ENCODE data around the gene TMEM151B.

- TF ChIP-seq TCF7L2 (IDR thresholded peaks at IDR 0.05; ENCODE audit: borderline replicate concordance, extremely low read depth, insufficient read depth, insufficient read length), result no peak
- TF ChIP-seq, protein P1, sequence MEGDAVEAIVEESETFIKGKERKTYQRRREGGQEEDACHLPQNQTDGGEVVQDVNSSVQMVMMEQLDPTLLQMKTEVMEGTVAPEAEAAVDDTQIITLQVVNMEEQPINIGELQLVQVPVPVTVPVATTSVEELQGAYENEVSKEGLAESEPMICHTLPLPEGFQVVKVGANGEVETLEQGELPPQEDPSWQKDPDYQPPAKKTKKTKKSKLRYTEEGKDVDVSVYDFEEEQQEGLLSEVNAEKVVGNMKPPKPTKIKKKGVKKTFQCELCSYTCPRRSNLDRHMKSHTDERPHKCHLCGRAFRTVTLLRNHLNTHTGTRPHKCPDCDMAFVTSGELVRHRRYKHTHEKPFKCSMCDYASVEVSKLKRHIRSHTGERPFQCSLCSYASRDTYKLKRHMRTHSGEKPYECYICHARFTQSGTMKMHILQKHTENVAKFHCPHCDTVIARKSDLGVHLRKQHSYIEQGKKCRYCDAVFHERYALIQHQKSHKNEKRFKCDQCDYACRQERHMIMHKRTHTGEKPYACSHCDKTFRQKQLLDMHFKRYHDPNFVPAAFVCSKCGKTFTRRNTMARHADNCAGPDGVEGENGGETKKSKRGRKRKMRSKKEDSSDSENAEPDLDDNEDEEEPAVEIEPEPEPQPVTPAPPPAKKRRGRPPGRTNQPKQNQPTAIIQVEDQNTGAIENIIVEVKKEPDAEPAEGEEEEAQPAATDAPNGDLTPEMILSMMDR (IDR thresholded peaks at IDR 0.05 in 2 of 3, conservative IDR thresholded peaks at IDR 0.05 in 1 of 3; ENCODE audit: borderline replicate concordance in 1 of 3, insufficient read depth in 1 of 3, low read depth in 2 of 3, low read length in 2 of 3), result no peak
- no peak for TF ChIP-seq POLR2AphosphoS5 (IDR thresholded peaks at IDR 0.05; ENCODE audit: low read depth, low read length)
- no peak for TF ChIP-seq EGR1 (IDR thresholded peaks at IDR 0.05; ENCODE audit: low read depth)
- no peak for TF ChIP-seq CBX3 (IDR thresholded peaks at IDR 0.05; ENCODE audit: low read depth)
- TF ChIP-seq POLR2A (IDR thresholded peaks at IDR 0.05; ENCODE audit: borderline replicate concordance, extremely low read depth, insufficient read depth, insufficient read length), result no peak
Observed at GRCh38 chr6:44305200-44305725, 35.0 kb downstream of the TMEM151B start.

Data from HCT116 (cell line).